Stimulated activated naive CD8-positive, alpha-beta T cell treated with anti-CD3 and anti-CD28 coated beads, Interleukin-15, Interleukin-2, amounts not matched to agents 100 ng/mL and 50 ng/mL, for 24 hours (primary cell): ENCODE measurements around the gene GTPBP3.
A peak's percentile ranks its signal among the peaks of the same experiment; 100 is the strongest.
"Not testable (repeated sequence)": the region's sequence is repeated elsewhere in the genome, so short reads cannot be mapped to it uniquely, and the experiment has no call there.

Source experiments
- H3K27ac Mint-ChIP-seq: one replicate; pipeline ENCODE4 v1.8.0; 2021; ENCODE audit warnings: mild to moderate bottlenecking, mixed read lengths
- H3K27me3 Mint-ChIP-seq: one replicate; pipeline ENCODE4 v1.8.0; 2021; ENCODE audit warnings: mixed read lengths
- H3K36me3 Mint-ChIP-seq: one replicate; pipeline ENCODE4 v1.8.0; 2021; ENCODE audit warnings: low read depth, mixed read lengths
- H3K4me1 Mint-ChIP-seq: one replicate; pipeline ENCODE4 v1.8.0; 2021; ENCODE audit warnings: low read depth, mixed read lengths
- H3K4me3 Mint-ChIP-seq: one replicate; pipeline ENCODE4 v1.8.0; 2021; ENCODE audit warnings: mild to moderate bottlenecking, mixed read lengths
- H3K9me3 Mint-ChIP-seq: one replicate; pipeline ENCODE4 v1.8.0; 2021; ENCODE audit warnings: mixed read lengths

The GTPBP3 gene

DNA sequence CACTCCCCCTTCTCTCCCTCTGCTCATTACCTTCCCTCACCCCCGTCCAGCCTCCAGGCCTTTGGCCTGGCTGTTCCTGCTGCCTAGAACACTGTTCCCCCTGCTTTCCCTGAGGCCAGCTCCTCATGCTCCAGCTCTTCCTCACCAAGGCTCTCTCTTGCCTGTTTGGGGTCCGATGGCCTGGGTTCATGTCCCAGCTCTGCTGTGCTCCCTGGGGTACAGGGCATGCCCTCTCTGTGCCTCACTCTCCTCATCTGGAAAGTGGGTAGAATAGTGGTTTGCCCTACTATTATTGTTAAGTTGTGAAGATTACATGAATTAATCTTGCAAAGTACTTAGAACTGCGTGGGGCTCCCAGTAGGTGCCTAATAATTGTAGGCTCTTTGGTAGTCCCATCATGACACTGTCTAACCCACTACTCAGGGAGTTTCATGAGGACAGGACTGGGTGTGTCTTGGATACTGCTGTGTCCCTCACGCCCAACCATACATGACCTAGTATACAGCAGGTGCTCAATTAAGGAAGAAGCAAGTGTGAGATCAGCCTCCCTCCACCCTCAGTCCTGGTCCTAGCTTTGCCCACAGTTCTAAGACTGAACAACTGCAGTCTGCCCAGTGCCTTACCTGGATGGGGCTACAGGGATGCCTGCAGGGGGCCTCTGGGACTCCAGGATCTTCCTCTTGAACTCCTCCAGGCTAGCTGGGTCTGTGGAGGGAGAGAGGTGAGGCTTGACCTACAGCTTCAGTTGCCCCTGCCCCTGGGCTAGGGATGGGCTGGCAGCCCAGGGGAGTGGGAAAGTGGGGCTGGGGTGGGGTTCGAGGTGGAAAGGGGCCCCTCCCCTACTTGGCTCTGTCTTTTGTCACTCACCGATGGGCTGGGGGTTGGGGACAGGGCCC lies 22.8 kb downstream of the GTPBP3 start:
- Mint-ChIP-seq H3K27ac (no peak overlapping the region), H3K4me1 (no peaks in the 10 kb centered on the region), H3K9me3 (no peaks in the 10 kb centered on the region), H3K4me3 (no peak overlapping the region), H3K27me3 (peaks cover 3% of the 10 kb centered on the region), H3K36me3 (no peaks in the 10 kb centered on the region)

- not testable (repeated sequence) for H3K27me3 Mint-ChIP-seq, H3K4me1 Mint-ChIP-seq, H3K36me3 Mint-ChIP-seq, H3K9me3 Mint-ChIP-seq, H3K4me3 Mint-ChIP-seq, H3K27ac Mint-ChIP-seq
Measured at GRCh38 chr19:17363852-17364605, 26.7 kb downstream of the GTPBP3 start.

- no peak overlapping the region for H3K27ac Mint-ChIP-seq
- peaks cover 5% of the 10 kb centered on the region for H3K4me1 Mint-ChIP-seq
- no peaks in the 10 kb centered on the region for H3K36me3 Mint-ChIP-seq
- H3K4me3 Mint-ChIP-seq = no peak overlapping the region
- H3K9me3 Mint-ChIP-seq = no peaks in the 10 kb centered on the region
- peaks cover 12% of the 10 kb centered on the region for H3K27me3 Mint-ChIP-seq
Measured at GRCh38 chr19:17365361-17365760, 28.0 kb downstream of the GTPBP3 start.

DNA sequence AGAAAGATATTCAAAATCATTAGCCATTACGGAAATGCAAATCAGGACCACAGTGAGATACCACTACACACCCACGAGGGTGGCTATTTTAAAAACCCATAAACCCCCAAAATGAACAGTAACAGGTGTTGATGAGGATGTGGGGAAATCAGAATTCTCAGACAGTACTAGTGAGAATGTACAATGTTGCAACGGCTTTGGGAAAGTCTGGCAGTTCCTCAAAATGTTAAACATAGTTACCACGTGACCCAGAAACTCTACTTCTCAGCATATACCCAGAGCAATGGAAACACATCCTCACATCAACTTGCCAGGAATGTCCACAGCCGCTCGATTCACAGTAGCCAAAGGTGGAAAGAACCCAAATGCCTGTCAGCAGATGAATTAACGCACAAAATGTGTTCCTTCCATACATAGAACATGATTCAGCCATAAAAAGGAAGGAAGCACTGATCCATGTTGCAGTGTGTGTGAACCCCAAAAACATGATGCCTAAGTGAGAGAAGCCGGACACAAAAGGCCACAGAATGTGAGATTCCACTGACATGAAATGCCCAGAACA lies 32.8 kb downstream of the GTPBP3 start:
- Mint-ChIP-seq H3K27ac (no peak overlapping the region), H3K4me3 (no peak overlapping the region), H3K27me3 (peaks cover 10% of the 10 kb centered on the region), H3K9me3 (no peaks in the 10 kb centered on the region), H3K36me3 (no peaks in the 10 kb centered on the region), H3K4me1 (peaks cover 8% of the 10 kb centered on the region)

GRCh38 chr19:17376935-17377600 lies 39.7 kb downstream of the GTPBP3 start, which contains the start of gene PLVAP:
TSS of gene PLVAP (minus strand) at chr19:17377342. CDS start at chr19:17377288, 54 bp downstream.
- H3K27me3 Mint-ChIP-seq = peaks cover 9% of the 10 kb centered on the region
- H3K4me1 Mint-ChIP-seq = no peaks in the 10 kb centered on the region
- H3K4me3 Mint-ChIP-seq = no peak within 1 kb of the TSS
- H3K9me3 Mint-ChIP-seq = no peaks in the 10 kb centered on the region
- no peak within 1 kb of the TSS for H3K27ac Mint-ChIP-seq
- no peaks in the 10 kb centered on the region for H3K36me3 Mint-ChIP-seq

- Mint-ChIP-seq H3K27me3 (peaks cover 9% of the 10 kb centered on the region), H3K4me3 (no peak overlapping the region), H3K9me3 (no peaks in the 10 kb centered on the region), H3K36me3 (no peaks in the 10 kb centered on the region), H3K27ac (no peak overlapping the region), H3K4me1 (peaks cover 9% of the 10 kb centered on the region)
Measured at GRCh38 chr19:17378271-17378670, 40.9 kb downstream of the GTPBP3 start.

DNA sequence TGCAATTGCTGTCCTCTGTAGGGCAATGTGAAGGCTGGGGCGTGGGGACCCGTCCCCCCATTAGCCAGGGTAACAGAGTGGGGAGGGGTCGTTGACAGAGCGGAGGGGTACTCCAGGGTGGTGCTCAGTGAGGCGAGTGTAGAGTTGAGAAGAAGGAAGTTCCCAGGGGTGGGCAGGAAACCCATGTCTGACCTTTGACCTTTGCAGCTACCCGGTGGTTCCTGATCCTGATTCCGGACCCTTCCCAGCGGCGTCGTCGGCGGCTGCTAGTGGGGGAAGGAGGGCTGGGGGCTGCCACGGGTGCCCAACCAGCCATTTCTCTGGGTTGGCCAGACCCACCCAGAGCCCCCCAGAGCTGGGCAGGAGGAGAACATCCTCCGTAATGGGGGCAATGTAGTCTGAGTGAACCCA lies 41.9 kb downstream of the GTPBP3 start:
- H3K27me3 Mint-ChIP-seq = peaks cover 9% of the 10 kb centered on the region
- H3K4me3 Mint-ChIP-seq = no peak overlapping the region
- no peaks in the 10 kb centered on the region for H3K9me3 Mint-ChIP-seq
- H3K36me3 Mint-ChIP-seq = no peaks in the 10 kb centered on the region
- peaks cover 9% of the 10 kb centered on the region for H3K4me1 Mint-ChIP-seq
- no peak overlapping the region for H3K27ac Mint-ChIP-seq

GRCh38 chr19:17380426-17381138 lies 43.2 kb downstream of the GTPBP3 start:
- H3K4me3 Mint-ChIP-seq = no peak overlapping the region
- no peaks in the 10 kb centered on the region for H3K9me3 Mint-ChIP-seq
- no peak overlapping the region for H3K27ac Mint-ChIP-seq
- H3K4me1 Mint-ChIP-seq = peaks cover 9% of the 10 kb centered on the region
- no peaks in the 10 kb centered on the region for H3K36me3 Mint-ChIP-seq
- H3K27me3 Mint-ChIP-seq = peaks cover 9% of the 10 kb centered on the region

DNA sequence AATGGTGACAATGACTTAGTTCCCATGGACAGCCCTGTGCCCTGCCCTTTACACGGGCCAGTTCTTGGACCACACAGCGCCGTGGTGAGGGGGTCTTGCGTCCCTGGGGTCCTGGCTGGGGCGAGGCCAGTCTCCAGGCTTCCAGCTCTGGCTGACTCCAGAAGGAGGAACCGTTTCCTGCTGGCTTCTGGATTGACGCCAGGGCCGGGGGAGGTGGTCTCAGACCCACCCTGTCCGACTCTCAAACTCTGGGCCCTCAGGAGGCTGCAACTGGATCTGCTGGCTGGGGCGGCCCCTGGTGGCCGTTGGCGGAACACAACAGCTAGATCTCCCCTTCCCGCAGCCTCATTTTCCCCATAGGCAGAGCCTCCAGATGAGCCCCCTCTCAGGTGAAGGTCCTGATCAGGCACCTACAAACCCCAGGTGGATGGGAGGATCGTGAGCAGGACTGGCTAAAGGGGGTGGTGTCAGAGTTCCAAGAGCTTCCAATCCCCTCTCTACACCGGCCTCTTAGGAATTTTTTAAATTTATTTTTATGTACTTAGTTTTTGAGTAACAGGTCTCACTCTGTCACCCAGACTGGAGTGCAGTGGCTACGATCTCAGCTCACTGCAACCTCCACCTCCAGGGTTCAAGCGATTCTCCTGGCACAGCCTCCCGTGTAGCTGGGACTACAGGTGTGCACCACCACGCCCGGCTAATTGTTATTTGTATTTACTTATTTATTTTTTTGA lies 48.7 kb downstream of the GTPBP3 start:
- peaks cover 8% of the 10 kb centered on the region for H3K27me3 Mint-ChIP-seq
- peaks cover 13% of the 10 kb centered on the region for H3K4me1 Mint-ChIP-seq
- no peaks in the 10 kb centered on the region for H3K36me3 Mint-ChIP-seq
- H3K27ac Mint-ChIP-seq = no peak overlapping the region
- H3K4me3 Mint-ChIP-seq = no peak overlapping the region
- H3K9me3 Mint-ChIP-seq = peaks cover 4% of the 10 kb centered on the region

DNA sequence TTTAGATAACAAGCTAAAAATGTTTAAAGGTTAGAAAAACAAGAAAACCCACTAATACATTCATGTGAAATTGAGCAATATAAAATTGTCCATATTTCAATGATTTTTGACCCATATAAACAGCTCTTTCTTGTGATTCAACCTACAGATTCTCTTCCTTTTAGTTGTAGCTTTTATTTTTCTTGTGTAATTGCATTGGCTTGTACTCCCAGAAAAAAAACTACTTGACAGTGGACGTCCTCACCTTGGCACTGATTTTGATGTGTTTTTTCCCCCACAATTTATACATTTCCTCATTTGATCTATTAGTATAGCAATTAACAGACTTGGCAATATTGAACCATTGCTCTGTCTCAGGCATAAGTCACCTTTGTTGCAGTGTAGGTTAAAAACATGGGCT lies 51.9 kb downstream of the GTPBP3 start:
- Mint-ChIP-seq H3K9me3 (peaks cover 4% of the 10 kb centered on the region), H3K4me3 (peak overlapping the region; percentile 4), H3K4me1 (peaks cover 21% of the 10 kb centered on the region), H3K36me3 (no peaks in the 10 kb centered on the region), H3K27ac (no peak overlapping the region), H3K27me3 (peaks cover 8% of the 10 kb centered on the region)

DNA sequence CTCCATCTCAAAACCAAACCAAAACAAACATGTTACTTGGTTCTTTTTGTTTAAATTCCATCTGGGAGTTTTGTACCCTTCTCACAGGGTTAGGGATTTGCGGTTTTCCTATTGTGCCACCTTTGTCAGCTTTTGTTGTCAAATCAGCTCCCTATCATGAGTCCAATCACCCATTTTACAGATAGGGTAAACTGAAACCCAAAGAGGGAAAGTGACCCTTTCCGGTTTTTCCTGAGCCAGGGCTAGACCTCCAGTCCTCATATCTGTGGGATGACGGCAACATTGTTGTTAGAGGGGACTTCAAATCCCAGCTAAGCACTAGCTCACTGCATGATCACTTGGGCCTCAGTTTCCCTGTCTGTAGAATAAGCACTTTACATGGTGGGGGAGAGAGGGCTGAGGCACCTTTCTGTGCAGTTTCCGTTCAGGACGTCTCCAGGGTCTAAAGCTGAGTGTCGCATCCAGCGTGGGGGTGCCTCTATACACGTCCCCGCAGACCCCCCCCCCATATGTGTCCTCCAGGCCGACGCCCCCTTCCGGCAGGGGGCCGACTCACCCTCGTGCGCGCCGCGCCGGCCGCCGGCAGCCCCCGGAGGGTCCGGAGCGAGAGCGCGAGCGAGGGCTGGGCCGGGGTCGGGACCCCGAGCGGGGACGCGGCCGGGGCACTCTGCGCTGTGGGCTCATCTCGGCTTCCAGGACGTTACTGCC lies 52.8 kb downstream of the GTPBP3 start:
- peaks cover 8% of the 10 kb centered on the region for H3K27me3 Mint-ChIP-seq
- peaks cover 25% of the 10 kb centered on the region for H3K4me1 Mint-ChIP-seq
- peak overlapping the region; percentile 81 for H3K4me3 Mint-ChIP-seq
- no peaks in the 10 kb centered on the region for H3K36me3 Mint-ChIP-seq
- peaks cover 4% of the 10 kb centered on the region for H3K9me3 Mint-ChIP-seq
- H3K27ac Mint-ChIP-seq = no peak overlapping the region

- Mint-ChIP-seq H3K27me3 (peaks cover 8% of the 10 kb centered on the region), H3K27ac (peak overlapping the region; percentile 52), H3K4me1 (peaks cover 28% of the 10 kb centered on the region), H3K9me3 (peaks cover 4% of the 10 kb centered on the region), H3K36me3 (no peaks in the 10 kb centered on the region), H3K4me3 (peak overlapping the region; percentile 81)
Measured at GRCh38 chr19:17390665-17391370, 53.5 kb downstream of the GTPBP3 start.
